Renal pelvis (tissue), 4 donors: ENCODE data around the gene CPNE5. TPM values are rescaled to one million over a fixed set of nuclear protein-coding genes. Genes with fewer than 3 reads are reported as not detected.

Source experiments
- DNase-seq: peaks from one replicate; pipeline ENCODE4 v3.0.0-alpha.2; 2013
- polyA plus RNA-seq, 3 donors: library from polyadenylated mRNA; unstranded; fragments of 120-200 nt; gene quantifications; one replicate each; pipeline ENCODE4 v1.2.1, GENCODE V29; 2013; ENCODE audit not compliant: insufficient read length in 3 of 3

CPNE5 gene
- polyA plus RNA-seq, 3 donors = 12.3 to 14.1 (median 12.6) TPM

- DNase-seq = no peak
These were observed 19.2 kb upstream of the CPNE5 start for GRCh38 chr6:36858407-36858981.

GRCh38 chr6:36857325-36857724 is 18.1 kb upstream of the CPNE5 start:
- no peak for DNase-seq

- DNase-seq = no peak
These were observed 17.0 kb upstream of the CPNE5 start for GRCh38 chr6:36856277-36856676.

GRCh38 chr6:36855750-36856149 is 16.5 kb upstream of the CPNE5 start:
- DNase-seq = no peak

GRCh38 chr6:36853325-36853724 is 14.1 kb upstream of the CPNE5 start:
- no peak for DNase-seq

- no peak for DNase-seq
These were observed 13.4 kb upstream of the CPNE5 start for GRCh38 chr6:36852481-36853147.

GRCh38 chr6:36851626-36852025 is 12.4 kb upstream of the CPNE5 start:
- no peak for DNase-seq

- DNase-seq = peak; percentile 78
These were observed 11.9 kb upstream of the CPNE5 start for GRCh38 chr6:36851149-36851614.

GRCh38 chr6:36850021-36850420 is 10.8 kb upstream of the CPNE5 start:
- no peak for DNase-seq

- peak; percentile 77 for DNase-seq
These were observed 9.6 kb upstream of the CPNE5 start for GRCh38 chr6:36848658-36849441.

- DNase-seq = no peak
These were observed 8.7 kb upstream of the CPNE5 start for GRCh38 chr6:36847991-36848390.

GRCh38 chr6:36847152-36847551 is 7.9 kb upstream of the CPNE5 start:
- DNase-seq = no peak

GRCh38 chr6:36845233-36845632 is 6.0 kb upstream of the CPNE5 start:
- DNase-seq = no peak

GRCh38 chr6:36844232-36845170 is 5.3 kb upstream of the CPNE5 start:
- DNase-seq = no peak

GRCh38 chr6:36843170-36843569 is 3.9 kb upstream of the CPNE5 start:
- DNase-seq = no peak

GRCh38 chr6:36841756-36842155 is 2.5 kb upstream of the CPNE5 start:
- no peak for DNase-seq

- no peak for DNase-seq
These were observed 1.5 kb upstream of the CPNE5 start for GRCh38 chr6:36840432-36841403.

GRCh38 chr6:36839749-36840431 is 646 bp upstream of the CPNE5 start:
- no peak for DNase-seq

GRCh38 chr6:36837686-36838085 is 1.6 kb downstream of the CPNE5 start:
- DNase-seq = no peak

GRCh38 chr6:36837022-36837339 is 2.3 kb downstream of the CPNE5 start:
- no peak for DNase-seq
